GM21576 (cell line): ENCODE results near the gene ATG2B.
"Not testable (repeated sequence)": the region's sequence is repeated elsewhere in the genome, so short reads cannot be mapped to it uniquely, and the experiment has no call there.

Source experiments
- ATAC-seq: cut with Tn5 transposase; IDR thresholded peaks from one replicate; pipeline ENCODE4 v1.9.1; 2021; ENCODE audit warnings: mild to moderate bottlenecking, moderate library complexity; ENCODE audit not compliant: unreplicated experiment

ATG2B gene

GRCh38 chr14:96376093-96376492 is 13.0 kb upstream of the ATG2B start:
- ATAC-seq, result no peak

- ATAC-seq, result no peak
Observed at GRCh38 chr14:96373538-96373937, 10.4 kb upstream of the ATG2B start.

GRCh38 chr14:96370528-96370927 is 7.4 kb upstream of the ATG2B start:
- no peak for ATAC-seq

GRCh38 chr14:96368534-96368933 is 5.4 kb upstream of the ATG2B start:
- ATAC-seq, result no peak

GRCh38 chr14:96364962-96365361 is 1.8 kb upstream of the ATG2B start:
- no peak for ATAC-seq

- ATAC-seq, result peak; percentile 26
Observed at GRCh38 chr14:96363751-96364336, 703 bp upstream of the ATG2B start.

- peak; percentile 11 for ATAC-seq
Observed at GRCh38 chr14:96362071-96362964, 823 bp downstream of the ATG2B start.

GRCh38 chr14:96359959-96360358 is 3.2 kb downstream of the ATG2B start:
- ATAC-seq, result no peak

GRCh38 chr14:96357216-96357615 is 5.9 kb downstream of the ATG2B start:
- no peak for ATAC-seq

GRCh38 chr14:96354246-96354645 is 8.9 kb downstream of the ATG2B start:
- no peak for ATAC-seq

- ATAC-seq, result no peak
Observed at GRCh38 chr14:96352708-96353107, 10.4 kb downstream of the ATG2B start.

GRCh38 chr14:96351986-96352385 is 11.2 kb downstream of the ATG2B start:
- no peak for ATAC-seq

GRCh38 chr14:96349286-96350075 is 13.7 kb downstream of the ATG2B start:
- no peak for ATAC-seq

GRCh38 chr14:96347957-96348356 is 15.2 kb downstream of the ATG2B start:
- not testable (repeated sequence) for ATAC-seq

- ATAC-seq, result no peak
Observed at GRCh38 chr14:96345669-96346068, 17.5 kb downstream of the ATG2B start.

- no peak for ATAC-seq
Observed at GRCh38 chr14:96341323-96341722, 21.8 kb downstream of the ATG2B start.

GRCh38 chr14:96338551-96338950 is 24.6 kb downstream of the ATG2B start:
- ATAC-seq, result no peak

- ATAC-seq, result no peak
Observed at GRCh38 chr14:96324219-96324618, 38.9 kb downstream of the ATG2B start.

- no peak for ATAC-seq
Observed at GRCh38 chr14:96320605-96321004, 42.5 kb downstream of the ATG2B start.

GRCh38 chr14:96318836-96319235 is 44.3 kb downstream of the ATG2B start:
- ATAC-seq, result no peak

- no peak for ATAC-seq
Observed at GRCh38 chr14:96316087-96316486, 47.1 kb downstream of the ATG2B start.

- ATAC-seq, result no peak
Observed at GRCh38 chr14:96310906-96311305, 52.2 kb downstream of the ATG2B start.
